Bladder microvascular endothelial cell (primary cell): ENCODE results near the gene KRTAP4-5. TPM values are rescaled to one million over a fixed set of nuclear protein-coding genes. Genes with fewer than 3 reads are reported as not detected.

ENCODE experiments used
- total RNA-seq: library from RNA; depleted of rRNA; stranded (reverse); fragments of >200 nt; gene quantifications from 2 replicates; pipeline ENCODE4 v1.2.3, GENCODE V29; 2014

KRTAP4-5 gene
- not detected in 2 replicates for total RNA-seq

DNA sequence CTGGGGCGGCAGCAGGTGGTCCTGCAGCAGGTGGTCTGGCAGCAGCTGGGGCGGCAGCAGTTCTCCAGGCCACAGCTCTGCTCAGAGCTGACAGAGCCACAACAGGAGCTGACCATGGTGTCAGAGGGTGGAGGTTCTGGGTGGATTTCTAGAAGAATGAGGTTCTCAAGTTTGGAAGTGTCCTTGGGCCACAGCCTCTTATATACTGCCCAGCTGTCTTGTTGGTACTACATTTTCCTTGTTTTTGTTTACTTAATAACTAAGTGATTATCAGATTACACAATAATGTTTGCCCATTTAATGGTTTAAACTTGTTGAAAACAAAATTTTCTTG lies at the start of gene KRTAP4-5:
Gene KRTAP4-5, minus strand, starts transcription at position 174 of the 334 bp plus-strand sequence. Its CDS starts 58 bp downstream, at position 116.

DNA sequence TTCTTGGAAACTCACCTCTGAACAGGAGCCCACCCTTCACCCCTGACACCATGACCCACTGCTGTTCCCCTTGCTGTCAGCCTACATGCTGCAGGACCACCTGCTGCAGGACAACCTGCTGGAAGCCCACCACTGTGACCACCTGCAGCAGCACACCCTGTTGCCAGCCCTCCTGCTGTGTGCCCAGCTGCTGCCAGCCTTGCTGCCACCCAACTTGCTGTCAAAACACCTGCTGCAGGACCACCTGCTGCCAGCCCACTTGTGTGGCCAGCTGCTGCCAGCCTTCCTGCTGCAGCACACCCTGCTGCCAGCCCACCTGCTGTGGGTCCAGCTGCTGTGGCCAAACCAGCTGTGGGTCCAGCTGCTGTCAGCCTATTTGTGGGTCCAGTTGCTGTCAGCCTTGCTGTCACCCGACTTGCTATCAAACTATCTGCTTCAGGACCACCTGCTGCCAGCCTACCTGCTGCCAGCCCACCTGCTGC lies 40.3 kb upstream of the KRTAP4-5 start, which contains the start of gene KRTAP9-1:
Gene KRTAP9-1, plus strand, starts transcription at position 51 of the 482 bp plus-strand sequence. Its CDS starts 0 bp downstream, at position 51.

DNA sequence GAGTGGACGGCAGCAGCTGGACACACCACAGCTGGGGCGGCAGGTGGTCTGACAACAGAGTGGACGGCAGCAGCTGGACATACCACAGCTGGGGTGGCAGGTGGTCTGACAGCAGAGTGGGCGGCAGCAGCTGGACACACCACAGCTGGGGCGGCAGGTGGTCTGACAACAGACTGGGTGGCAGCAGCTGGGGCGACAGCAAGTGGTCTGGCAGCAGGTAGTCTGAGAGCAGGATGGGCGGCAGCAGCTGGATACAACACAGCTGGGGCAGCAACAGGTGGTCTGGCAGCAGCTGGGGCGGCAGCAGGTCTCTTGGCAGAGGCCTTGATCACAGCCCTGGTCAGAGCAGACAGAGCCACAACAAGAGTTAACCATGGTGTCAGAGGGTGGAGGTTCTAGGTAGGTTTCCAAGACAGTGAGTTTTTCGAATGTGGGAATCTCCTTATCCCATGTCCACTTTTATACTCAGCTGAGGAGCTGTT lies 34.9 kb upstream of the KRTAP4-5 start, which contains the start of gene KRTAP4-1:
Gene KRTAP4-1, minus strand, starts transcription at position 432 of the 482 bp plus-strand sequence. Its CDS starts 57 bp downstream, at position 375.

DNA sequence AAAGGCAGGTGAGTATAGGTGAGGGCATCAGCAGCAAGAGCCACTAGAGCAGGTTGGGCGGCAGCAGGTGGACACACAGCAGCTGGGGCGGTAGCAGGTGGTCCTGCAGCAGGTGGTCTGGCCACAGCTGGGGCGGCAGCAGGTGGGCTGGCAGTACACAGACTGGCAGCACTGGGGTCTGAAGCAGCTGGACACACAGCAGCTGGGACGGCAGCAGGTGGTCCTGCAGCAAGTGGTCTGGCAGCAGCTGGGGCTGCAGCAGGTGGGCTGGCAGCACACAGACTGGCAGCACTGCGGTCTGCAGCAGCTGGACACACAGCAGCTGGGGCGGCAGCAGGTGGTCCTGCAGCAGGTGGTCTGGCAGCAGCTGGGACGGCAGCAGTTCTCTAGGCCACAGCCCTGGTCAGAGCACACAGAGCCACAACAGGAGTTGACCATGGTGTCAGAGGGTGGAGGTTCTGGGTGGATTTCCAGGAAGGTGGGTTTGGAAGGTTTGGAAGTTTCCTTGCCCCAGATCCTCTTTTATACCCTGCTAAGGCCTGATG lies 28.2 kb upstream of the KRTAP4-5 start, which contains the start of gene KRTAP4-2:
Gene KRTAP4-2, minus strand, starts transcription at position 495 of the 545 bp plus-strand sequence. Its CDS starts 57 bp downstream, at position 438.

DNA sequence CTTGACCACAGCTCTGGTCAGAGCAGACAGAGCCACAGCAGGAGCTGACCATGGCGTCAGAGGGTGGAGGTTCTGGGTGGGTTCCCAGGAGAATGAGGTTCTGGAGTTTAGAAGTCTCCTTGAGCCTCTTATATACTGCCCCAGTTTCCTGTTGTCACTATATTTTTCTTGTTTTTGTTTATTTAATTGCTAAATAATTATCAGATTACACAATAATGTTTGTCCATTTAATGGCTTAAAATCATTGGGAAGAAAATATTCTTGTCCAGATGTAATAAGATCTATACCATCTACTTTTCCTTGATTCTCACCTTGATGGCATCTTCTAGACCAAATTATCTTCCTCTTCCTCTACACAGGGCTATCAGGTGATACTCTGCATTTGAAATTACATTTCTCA lies 18.5 kb upstream of the KRTAP4-5 start, which contains the start of gene KRTAP4-3:
Gene KRTAP4-3, minus strand, starts transcription at position 101 of the 400 bp plus-strand sequence. Its CDS starts 49 bp downstream, at position 52.

DNA sequence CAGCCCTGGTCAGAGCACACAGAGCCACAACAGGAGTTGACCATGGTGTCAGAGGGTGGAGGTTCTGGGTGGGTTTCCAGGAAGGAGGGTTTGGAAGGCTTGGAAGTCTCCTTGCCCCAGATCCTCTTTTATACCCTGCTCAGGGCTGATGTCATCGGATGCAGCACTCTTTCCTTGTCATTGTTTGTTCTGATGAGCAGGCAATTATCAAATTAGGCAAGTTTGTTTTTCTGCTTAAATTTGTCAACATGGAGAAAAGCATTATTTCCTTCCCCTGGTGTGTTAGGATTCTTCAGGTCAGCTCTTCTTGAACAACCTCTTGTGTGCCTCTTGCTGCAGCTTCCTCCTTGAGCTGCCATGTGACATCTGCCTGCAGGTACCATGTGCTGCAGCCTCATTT lies 11.0 kb upstream of the KRTAP4-5 start, which contains the start of gene KRTAP4-4:
Gene KRTAP4-4, minus strand, starts transcription at position 101 of the 400 bp plus-strand sequence. Its CDS starts 57 bp downstream, at position 44.

DNA sequence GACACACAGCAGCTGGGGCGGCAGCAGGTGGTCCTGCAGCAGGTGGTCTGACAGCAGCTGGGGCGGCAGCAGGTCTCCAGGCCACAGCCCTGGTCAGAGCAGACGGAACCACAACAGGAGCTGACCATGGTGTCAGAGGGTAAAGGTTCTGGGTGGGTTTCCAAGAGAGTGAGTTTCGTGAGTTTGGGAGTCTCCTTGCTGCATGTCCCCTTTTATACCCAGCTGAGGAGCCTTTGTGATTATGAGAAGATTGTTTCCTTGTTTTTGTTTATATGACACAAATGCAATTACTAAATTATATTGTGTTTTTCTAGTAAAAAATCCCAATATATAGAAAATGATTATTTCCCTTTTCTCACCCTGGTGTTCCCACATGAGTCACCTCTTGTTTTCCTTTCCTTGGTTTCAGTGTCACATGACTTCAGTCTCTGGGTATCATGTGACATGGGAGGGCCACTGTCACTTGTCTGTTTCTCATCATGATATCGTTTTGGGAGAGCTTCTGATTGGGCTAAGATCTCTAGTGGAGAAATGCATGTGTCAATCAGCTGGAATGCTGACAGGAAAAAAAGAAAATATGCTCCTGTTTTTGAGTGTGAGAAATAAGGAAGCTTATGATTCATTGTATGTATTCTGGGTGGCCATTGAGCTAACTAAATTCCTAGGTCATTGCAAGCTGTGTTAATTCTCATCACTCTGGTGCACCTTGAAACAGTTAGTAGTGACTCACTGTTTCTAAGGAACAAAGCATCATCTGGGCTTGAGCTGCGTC lies 9.1 kb downstream of the KRTAP4-5 start, which contains the start of gene KRTAP4-6:
Gene KRTAP4-6, minus strand, starts transcription at position 185 of the 772 bp plus-strand sequence. Its CDS starts 57 bp downstream, at position 128.

DNA sequence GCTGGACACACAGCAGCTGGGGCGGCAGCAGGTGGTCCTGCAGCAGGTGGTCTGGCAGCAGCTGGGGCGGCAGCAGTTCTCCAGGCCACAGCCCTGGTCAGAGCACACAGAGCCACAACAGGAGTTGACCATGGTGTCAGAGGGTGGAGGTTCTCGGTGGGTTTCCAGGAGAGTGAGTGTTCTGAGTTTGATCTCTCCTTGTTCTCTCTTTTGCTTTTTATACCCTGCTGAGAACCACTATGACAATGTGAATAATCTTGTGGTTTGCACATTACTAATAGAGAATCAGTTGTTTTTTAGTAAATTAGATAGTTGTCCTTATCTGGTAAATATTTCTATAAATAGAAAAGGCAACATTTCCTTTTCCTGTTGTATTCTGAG lies 25.6 kb downstream of the KRTAP4-5 start, which contains the start of gene KRTAP4-12:
Gene KRTAP4-12, minus strand, starts transcription at position 192 of the 381 bp plus-strand sequence. Its CDS starts 60 bp downstream, at position 132.

DNA sequence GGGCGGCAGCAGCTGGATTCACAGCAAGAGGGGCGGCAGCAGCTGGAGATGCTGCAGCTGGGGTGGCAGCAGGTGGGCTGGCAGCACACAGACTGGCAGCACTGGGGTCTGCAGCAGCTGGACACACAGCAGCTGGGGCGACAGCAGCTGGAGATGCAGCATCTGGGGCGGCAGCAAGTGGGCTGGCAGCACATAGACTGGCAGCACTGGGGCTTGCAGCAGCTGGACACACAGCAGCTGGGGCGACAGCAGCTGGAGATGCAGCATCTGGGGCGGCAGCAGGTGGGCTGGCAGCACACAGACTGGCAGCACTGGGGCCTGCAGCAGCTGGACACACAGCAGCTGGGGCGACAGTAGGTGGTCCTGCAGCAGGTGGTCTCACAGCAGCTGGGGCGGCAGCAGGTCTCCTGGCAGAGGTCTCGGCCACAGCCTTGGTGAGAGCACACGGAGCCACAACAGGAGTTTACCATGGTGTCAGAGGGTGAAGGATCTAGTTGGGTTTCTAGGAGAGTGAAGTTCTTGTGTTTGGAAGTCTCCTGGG lies 31.7 kb downstream of the KRTAP4-5 start, which contains the start of gene KRTAP4-11:
Gene KRTAP4-11, minus strand, starts transcription at position 528 of the 541 bp plus-strand sequence. Its CDS starts 58 bp downstream, at position 470.

DNA sequence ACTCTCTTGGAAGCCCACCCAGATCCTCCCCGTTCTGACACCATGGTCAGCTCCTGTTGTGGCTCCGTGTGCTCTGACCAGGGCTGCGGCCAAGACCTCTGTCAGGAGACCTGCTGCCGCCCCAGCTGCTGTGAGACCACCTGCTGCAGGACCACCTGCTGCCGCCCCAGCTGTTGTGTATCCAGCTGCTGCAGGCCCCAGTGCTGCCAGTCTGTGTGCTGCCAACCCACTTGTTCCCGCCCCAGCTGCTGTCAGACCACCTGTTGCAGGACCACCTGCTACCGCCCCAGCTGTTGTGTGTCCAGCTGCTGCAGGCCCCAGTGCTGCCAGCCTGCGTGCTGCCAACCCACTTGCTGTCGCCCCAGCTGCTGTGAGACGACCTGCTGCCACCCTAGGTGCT lies 44.3 kb downstream of the KRTAP4-5 start, which contains the start of gene KRTAP4-9:
Gene KRTAP4-9, plus strand, starts transcription at position 43 of the 400 bp plus-strand sequence. Its CDS starts 0 bp downstream, at position 43.

DNA sequence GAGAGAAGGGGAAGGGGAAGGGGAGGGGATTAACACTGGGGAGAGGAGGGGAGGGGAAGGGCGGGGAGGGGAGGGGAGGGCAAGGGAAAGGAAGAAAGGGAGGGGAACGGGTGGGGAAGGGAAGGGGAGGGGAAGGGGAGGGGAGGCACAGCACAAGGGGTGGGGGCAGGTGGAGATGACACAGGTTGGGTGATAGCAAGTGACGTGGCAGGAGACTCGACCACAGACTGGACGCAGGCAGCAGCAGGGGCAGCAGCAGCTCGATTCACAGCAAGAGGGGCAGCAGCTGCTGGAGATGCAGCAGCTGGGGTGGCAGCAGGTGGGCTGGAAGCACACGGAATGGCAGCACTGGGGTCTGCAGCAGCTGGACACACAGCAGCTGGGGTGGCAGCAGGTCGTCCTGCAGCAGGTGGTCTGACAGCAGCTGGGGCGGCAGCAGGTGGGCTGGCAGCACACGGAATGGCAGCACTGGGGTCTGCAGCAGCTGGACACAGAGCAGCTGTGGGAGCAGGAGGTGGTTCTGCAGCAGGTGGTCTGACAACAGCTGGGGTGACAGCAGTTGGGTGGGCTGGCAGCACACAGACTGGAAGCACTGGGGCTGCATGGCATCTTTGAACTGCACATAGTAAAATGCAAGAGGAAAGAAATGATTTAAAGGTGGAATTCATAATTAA lies 47.9 kb downstream of the KRTAP4-5 start, which contains the start of gene KRTAP4-16:
Gene KRTAP4-16, minus strand, starts transcription at position 624 of the 674 bp plus-strand sequence. Its CDS starts 0 bp downstream, at position 624.

Other genes starting within 250 kb of the KRTAP4-5 start
- 1.1 TPM in 1 of 2 replicates, not detected in the other for gene KRT23, start 212.2 kb downstream of the KRTAP4-5 start, total RNA-seq
- not detected in 2 replicates for gene KRT39, start 182.9 kb downstream of the KRTAP4-5 start, total RNA-seq
- not detected in 2 replicates for gene KRT40, start 165.5 kb downstream of the KRTAP4-5 start, total RNA-seq
- gene KRTAP3-3, start 155.7 kb downstream of the KRTAP4-5 start, total RNA-seq, result not detected in 2 replicates
- 0.16 TPM in 1 of 2 replicates, not detected in the other for gene KRTAP3-2, start 149.9 kb downstream of the KRTAP4-5 start, total RNA-seq
- gene KRTAP3-1, start 140.7 kb downstream of the KRTAP4-5 start, total RNA-seq, result not detected in 2 replicates
- gene KRTAP1-5, start 122.6 kb downstream of the KRTAP4-5 start, total RNA-seq, result not detected in 2 replicates
- not detected in 2 replicates for gene KRTAP1-4, start 119.6 kb downstream of the KRTAP4-5 start, total RNA-seq
- gene KRTAP1-3, start 115.0 kb downstream of the KRTAP4-5 start, total RNA-seq, result not detected in 2 replicates
- not detected in 2 replicates for gene KRTAP1-1, start 108.4 kb downstream of the KRTAP4-5 start, total RNA-seq
- gene KRTAP2-1, start 102.5 kb downstream of the KRTAP4-5 start, total RNA-seq, result not detected in 2 replicates
- gene KRTAP2-2, start 94.6 kb downstream of the KRTAP4-5 start, total RNA-seq, result not detected in 2 replicates
- gene KRTAP2-3, start 89.7 kb downstream of the KRTAP4-5 start, total RNA-seq, result not detected in 2 replicates
- gene KRTAP2-4, start 83.9 kb downstream of the KRTAP4-5 start, total RNA-seq, result not detected in 2 replicates
- gene KRTAP4-7, start 65.7 kb downstream of the KRTAP4-5 start, total RNA-seq, result not detected in 2 replicates
- gene KRTAP4-8, start 51.7 kb downstream of the KRTAP4-5 start, total RNA-seq, result not detected in 2 replicates
- not detected in 2 replicates for gene KRTAP4-16, start 47.6 kb downstream of the KRTAP4-5 start, total RNA-seq
- not detected in 2 replicates for gene KRTAP4-9, start 44.4 kb downstream of the KRTAP4-5 start, total RNA-seq
- not detected in 2 replicates for gene KRTAP4-11, start 31.5 kb downstream of the KRTAP4-5 start, total RNA-seq
- not detected in 2 replicates for gene KRTAP4-12, start 25.6 kb downstream of the KRTAP4-5 start, total RNA-seq
- gene KRTAP4-6, start 9.3 kb downstream of the KRTAP4-5 start, total RNA-seq, result not detected in 2 replicates
- gene KRTAP4-4, start 10.9 kb upstream of the KRTAP4-5 start, total RNA-seq, result not detected in 2 replicates
- not detected in 2 replicates for gene KRTAP4-3, start 18.4 kb upstream of the KRTAP4-5 start, total RNA-seq
- not detected in 2 replicates for gene KRTAP4-2, start 28.4 kb upstream of the KRTAP4-5 start, total RNA-seq
- gene KRTAP4-1, start 35.1 kb upstream of the KRTAP4-5 start, total RNA-seq, result not detected in 2 replicates
- not detected in 2 replicates for gene KRTAP9-1, start 40.1 kb upstream of the KRTAP4-5 start, total RNA-seq
- not detected in 2 replicates for gene KRTAP9-2, start 76.8 kb upstream of the KRTAP4-5 start, total RNA-seq
- gene KRTAP9-3, start 82.6 kb upstream of the KRTAP4-5 start, total RNA-seq, result not detected in 2 replicates
- not detected in 2 replicates for gene KRTAP9-8, start 88.2 kb upstream of the KRTAP4-5 start, total RNA-seq
- gene KRTAP9-4, start 99.9 kb upstream of the KRTAP4-5 start, total RNA-seq, result not detected in 2 replicates
- gene KRTAP9-9, start 105.6 kb upstream of the KRTAP4-5 start, total RNA-seq, result not detected in 2 replicates
- gene KRTAP9-6, start 115.6 kb upstream of the KRTAP4-5 start, total RNA-seq, result not detected in 2 replicates
- gene KRTAP9-7, start 125.9 kb upstream of the KRTAP4-5 start, total RNA-seq, result not detected in 2 replicates
- not detected in 2 replicates for gene KRTAP29-1, start 153.0 kb upstream of the KRTAP4-5 start, total RNA-seq
- gene KRTAP16-1, start 159.5 kb upstream of the KRTAP4-5 start, total RNA-seq, result not detected in 2 replicates
- not detected in 2 replicates for gene KRTAP17-1, start 165.9 kb upstream of the KRTAP4-5 start, total RNA-seq
- gene KRT33A, start 201.0 kb upstream of the KRTAP4-5 start, total RNA-seq, result not detected in 2 replicates
- not detected in 2 replicates for gene KRT33B, start 220.0 kb upstream of the KRTAP4-5 start, total RNA-seq
- gene KRT34, start 232.5 kb upstream of the KRTAP4-5 start, total RNA-seq, result 0.44 and 0.49 TPM in 2 replicates
- not detected in 2 replicates for gene KRT31, start 247.8 kb upstream of the KRTAP4-5 start, total RNA-seq